A549 (cell line): ENCODE measurements around the gene DMRTC2.

Experiments
- CBX8 ChIP-seq: fragments of 200-600 bp; sonication (generic); IDR thresholded peaks from 2 replicates; pipeline ENCODE4 v1.6.1; 2016
- CEBPB ChIP-seq, 2 experiments: fragments of >200 bp in 1 of 2; sonication (Bioruptor Twin) in 1 of 2; formaldehyde crosslinking in 1 of 2; IDR thresholded peaks; 2 replicates each; pipeline ENCODE4 v1.6.1; 2012 to 2016
- ESRRA ChIP-seq: fragments of 150-350 bp; IDR thresholded peaks from 2 replicates; pipeline ENCODE4 v1.6.1; 2014; ENCODE audit warnings: mild to moderate bottlenecking, low read length, borderline replicate concordance
- KDM1A ChIP-seq: fragments of 200-600 bp; sonication (generic); IDR thresholded peaks from 2 replicates; pipeline ENCODE4 v1.6.1; 2016; ENCODE audit warnings: low read depth, mild to moderate bottlenecking
- KDM5A ChIP-seq: fragments of 200-600 bp; sonication (generic); IDR thresholded peaks from 2 replicates; pipeline ENCODE4 v1.6.1; 2016; ENCODE audit warnings: antibody characterized with exemption, mild to moderate bottlenecking
- NPAS2 ChIP-seq: fragments of 250-450 bp; sonication (Bioruptor Pico); IDR thresholded peaks from 2 replicates; pipeline ENCODE4 v1.8.0; 2022; ENCODE audit warnings: mild to moderate bottlenecking, moderate library complexity, borderline replicate concordance
- RAD21 ChIP-seq, 2 experiments: fragments of >200 bp in 1 of 2; sonication (Bioruptor Twin) in 1 of 2; formaldehyde crosslinking in 1 of 2; IDR thresholded peaks in 1 of 2; conservative IDR thresholded peaks in 1 of 2; 2 replicates in 1 of 2; 3 replicates in 1 of 2; pipeline ENCODE4 v1.6.1; 2012 to 2018; ENCODE audit warnings: inconsistent platforms in 1 of 2
- ZSCAN20 ChIP-seq: fragments of 250-450 bp; sonication (Bioruptor Pico); IDR thresholded peaks from 2 replicates; pipeline ENCODE4 v1.8.0; 2022; ENCODE audit warnings: mild to moderate bottlenecking, moderate library complexity
- TF ChIP-seq, protein P1 (sequence below): fragments of >200 bp; sonication (Bioruptor Twin); formaldehyde crosslinking; IDR thresholded peaks from 3 replicates; pipeline ENCODE4 v1.5.1; 2016
- TF ChIP-seq, protein P2 (sequence below): fragments of 200-600 bp; sonication (generic); IDR thresholded peaks from 2 replicates; pipeline ENCODE4 v1.6.1; 2016; ENCODE audit warnings: antibody characterized with exemption, mild to moderate bottlenecking, moderate library complexity

DNA sequence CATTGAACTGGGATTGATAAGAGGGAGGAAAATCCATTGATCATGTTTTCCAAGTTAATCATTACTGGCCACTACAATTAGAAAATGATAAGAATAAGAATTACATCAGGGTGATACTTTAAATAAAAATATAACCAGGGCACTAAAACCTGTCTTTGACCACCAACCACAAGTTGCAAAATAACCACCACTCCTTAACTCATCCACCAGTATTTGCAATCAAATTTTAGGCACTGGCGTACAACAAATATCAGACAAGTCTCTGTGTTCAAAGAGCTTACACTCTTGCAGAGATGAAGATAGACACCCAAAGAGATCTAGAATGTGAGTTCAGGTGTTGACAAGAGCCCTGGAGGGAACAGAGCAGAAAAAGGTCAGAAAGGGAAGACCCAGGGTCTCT, 47.9 kb upstream of the DMRTC2 start:
- TF ChIP-seq CEBPB (IDR thresholded peaks at IDR 0.05) (no peak), KDM1A (no peak), ESRRA (no peak), CBX8 (no peak), NPAS2 (no peak), KDM5A (no peak), ZSCAN20 (CRISPR knock-in tag) (no peak), RAD21 (conservative IDR thresholded peaks at IDR 0.05 in 1 of 2, IDR thresholded peaks at IDR 0.05 in 1 of 2) (no peak)
- TF ChIP-seq, protein P1, sequence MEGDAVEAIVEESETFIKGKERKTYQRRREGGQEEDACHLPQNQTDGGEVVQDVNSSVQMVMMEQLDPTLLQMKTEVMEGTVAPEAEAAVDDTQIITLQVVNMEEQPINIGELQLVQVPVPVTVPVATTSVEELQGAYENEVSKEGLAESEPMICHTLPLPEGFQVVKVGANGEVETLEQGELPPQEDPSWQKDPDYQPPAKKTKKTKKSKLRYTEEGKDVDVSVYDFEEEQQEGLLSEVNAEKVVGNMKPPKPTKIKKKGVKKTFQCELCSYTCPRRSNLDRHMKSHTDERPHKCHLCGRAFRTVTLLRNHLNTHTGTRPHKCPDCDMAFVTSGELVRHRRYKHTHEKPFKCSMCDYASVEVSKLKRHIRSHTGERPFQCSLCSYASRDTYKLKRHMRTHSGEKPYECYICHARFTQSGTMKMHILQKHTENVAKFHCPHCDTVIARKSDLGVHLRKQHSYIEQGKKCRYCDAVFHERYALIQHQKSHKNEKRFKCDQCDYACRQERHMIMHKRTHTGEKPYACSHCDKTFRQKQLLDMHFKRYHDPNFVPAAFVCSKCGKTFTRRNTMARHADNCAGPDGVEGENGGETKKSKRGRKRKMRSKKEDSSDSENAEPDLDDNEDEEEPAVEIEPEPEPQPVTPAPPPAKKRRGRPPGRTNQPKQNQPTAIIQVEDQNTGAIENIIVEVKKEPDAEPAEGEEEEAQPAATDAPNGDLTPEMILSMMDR, result no peak
- TF ChIP-seq, protein P2, sequence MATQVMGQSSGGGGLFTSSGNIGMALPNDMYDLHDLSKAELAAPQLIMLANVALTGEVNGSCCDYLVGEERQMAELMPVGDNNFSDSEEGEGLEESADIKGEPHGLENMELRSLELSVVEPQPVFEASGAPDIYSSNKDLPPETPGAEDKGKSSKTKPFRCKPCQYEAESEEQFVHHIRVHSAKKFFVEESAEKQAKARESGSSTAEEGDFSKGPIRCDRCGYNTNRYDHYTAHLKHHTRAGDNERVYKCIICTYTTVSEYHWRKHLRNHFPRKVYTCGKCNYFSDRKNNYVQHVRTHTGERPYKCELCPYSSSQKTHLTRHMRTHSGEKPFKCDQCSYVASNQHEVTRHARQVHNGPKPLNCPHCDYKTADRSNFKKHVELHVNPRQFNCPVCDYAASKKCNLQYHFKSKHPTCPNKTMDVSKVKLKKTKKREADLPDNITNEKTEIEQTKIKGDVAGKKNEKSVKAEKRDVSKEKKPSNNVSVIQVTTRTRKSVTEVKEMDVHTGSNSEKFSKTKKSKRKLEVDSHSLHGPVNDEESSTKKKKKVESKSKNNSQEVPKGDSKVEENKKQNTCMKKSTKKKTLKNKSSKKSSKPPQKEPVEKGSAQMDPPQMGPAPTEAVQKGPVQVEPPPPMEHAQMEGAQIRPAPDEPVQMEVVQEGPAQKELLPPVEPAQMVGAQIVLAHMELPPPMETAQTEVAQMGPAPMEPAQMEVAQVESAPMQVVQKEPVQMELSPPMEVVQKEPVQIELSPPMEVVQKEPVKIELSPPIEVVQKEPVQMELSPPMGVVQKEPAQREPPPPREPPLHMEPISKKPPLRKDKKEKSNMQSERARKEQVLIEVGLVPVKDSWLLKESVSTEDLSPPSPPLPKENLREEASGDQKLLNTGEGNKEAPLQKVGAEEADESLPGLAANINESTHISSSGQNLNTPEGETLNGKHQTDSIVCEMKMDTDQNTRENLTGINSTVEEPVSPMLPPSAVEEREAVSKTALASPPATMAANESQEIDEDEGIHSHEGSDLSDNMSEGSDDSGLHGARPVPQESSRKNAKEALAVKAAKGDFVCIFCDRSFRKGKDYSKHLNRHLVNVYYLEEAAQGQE, result no peak
